Midbrain (tissue), 1 donor: Measurements from ENCODE around the gene DOCK2.
A peak's percentile ranks its signal among the peaks of the same experiment; 100 is the strongest.
"Not testable (repeated sequence)": the region's sequence is repeated elsewhere in the genome, so short reads cannot be mapped to it uniquely, and the experiment has no call there.

Experiments
- DNase-seq: peaks from one replicate; lab custom pipeline; 2025; lab: John Stamatoyannopoulos, UW

The DOCK2 gene

GRCh38 chr5:169637085-169637548 is at the start of gene DOCK2:
TSS of gene DOCK2 (plus strand) at chr5:169637275. CDS start at chr5:169637327, 52 bp downstream.
- peak; percentile 5 for DNase-seq

- DNase-seq = no peak
These were observed 46.5 kb upstream of the DOCK2 start for GRCh38 chr5:169590602-169591001.

- no peak for DNase-seq
These were observed 45.4 kb upstream of the DOCK2 start for GRCh38 chr5:169591636-169592035.

- DNase-seq = no peak
These were observed 44.0 kb upstream of the DOCK2 start for GRCh38 chr5:169592937-169593650.

GRCh38 chr5:169595172-169595820 is 41.8 kb upstream of the DOCK2 start:
- no peak for DNase-seq

- DNase-seq = no peak
These were observed 37.6 kb upstream of the DOCK2 start for GRCh38 chr5:169599451-169599850.

- no peak for DNase-seq
These were observed 34.5 kb upstream of the DOCK2 start for GRCh38 chr5:169602535-169602934.

- no peak for DNase-seq
These were observed 30.8 kb upstream of the DOCK2 start for GRCh38 chr5:169606279-169606678.

- no peak for DNase-seq
These were observed 29.2 kb upstream of the DOCK2 start for GRCh38 chr5:169607882-169608281.

GRCh38 chr5:169609716-169610115 is 27.4 kb upstream of the DOCK2 start:
- DNase-seq = no peak

- no peak for DNase-seq
These were observed 26.5 kb upstream of the DOCK2 start for GRCh38 chr5:169610606-169611005.

- DNase-seq = no peak
These were observed 21.5 kb upstream of the DOCK2 start for GRCh38 chr5:169615561-169615960.

GRCh38 chr5:169624307-169624706 is 12.8 kb upstream of the DOCK2 start:
- not testable (repeated sequence) for DNase-seq

GRCh38 chr5:169626779-169627178 is 10.3 kb upstream of the DOCK2 start:
- no peak for DNase-seq

GRCh38 chr5:169627551-169627950 is 9.5 kb upstream of the DOCK2 start:
- no peak for DNase-seq

GRCh38 chr5:169628892-169629291 is 8.2 kb upstream of the DOCK2 start:
- no peak for DNase-seq

- no peak for DNase-seq
These were observed 7.1 kb upstream of the DOCK2 start for GRCh38 chr5:169629847-169630548.

- DNase-seq = no peak
These were observed 5.7 kb upstream of the DOCK2 start for GRCh38 chr5:169631360-169631759.

GRCh38 chr5:169632946-169633345 is 4.1 kb upstream of the DOCK2 start:
- DNase-seq = no peak

- no peak for DNase-seq
These were observed 2.5 kb upstream of the DOCK2 start for GRCh38 chr5:169634606-169635005.

GRCh38 chr5:169635936-169636335 is 1.1 kb upstream of the DOCK2 start:
- no peak for DNase-seq

GRCh38 chr5:169636477-169637084 is 494 bp upstream of the DOCK2 start:
- DNase-seq = no peak
